WTC11 (cell line): ENCODE results near the gene THOC5. TPM values are rescaled to one million over a fixed set of nuclear protein-coding genes. Genes with fewer than 3 reads are reported as not detected.

Experiments used
- ATAC-seq: fragments of 200-7000 bp; cut with Tn5 transposase; 2 replicates; pipeline ENCODE4 v1.10.0; 2021; ENCODE audit warnings: mild to moderate bottlenecking, moderate library complexity
- Bru-seq: library from RNA; stranded (reverse); fragments of 400-500 nt; gene quantifications from one replicate; lab custom pipeline; 2021; lab: Mats Ljungman, UMichigan
- CTCF ChIA-PET: fragments of 300-600 bp; sonication (Branson Sonifier 250); formaldehyde crosslinking; loops from one replicate; lab custom pipeline; 2021; ENCODE audit warnings: antibody characterized with exemption; lab: Charles Lee
- POLR2A ChIA-PET: fragments of 350-600 bp; sonication (Branson Sonifier 250); formaldehyde crosslinking; loops from one replicate; lab custom pipeline; 2021; ENCODE audit warnings: antibody characterized with exemption; lab: Charles Lee
- DNase-seq: peaks from one replicate; pipeline ENCODE4 v3.0.0; 2021; ENCODE audit warnings: low spot score
- H3K27ac Mint-ChIP-seq: 2 replicates; pipeline ENCODE4 v1.8.0; 2021; ENCODE audit warnings: mixed read lengths
- H3K27me3 Mint-ChIP-seq: 2 replicates; pipeline ENCODE4 v1.8.0; 2021; ENCODE audit warnings: low read depth, mild to moderate bottlenecking, moderate library complexity, mixed read lengths
- H3K36me3 Mint-ChIP-seq: 2 replicates; pipeline ENCODE4 v1.8.0; 2021; ENCODE audit warnings: mixed read lengths
- H3K4me1 Mint-ChIP-seq: 2 replicates; pipeline ENCODE4 v1.8.0; 2022; ENCODE audit warnings: mixed read lengths
- H3K4me3 Mint-ChIP-seq: 2 replicates; pipeline ENCODE4 v1.8.0; 2021; ENCODE audit warnings: mild to moderate bottlenecking, moderate library complexity, mixed read lengths
- H3K9me3 Mint-ChIP-seq: 2 replicates; pipeline ENCODE4 v1.8.0; 2021; ENCODE audit warnings: mixed read lengths
- FOXK1 ChIP-seq: sonication (generic); formaldehyde crosslinking; IDR thresholded peaks from 2 replicates; pipeline ENCODE4 v1.8.0; 2022; ENCODE audit warnings: mild to moderate bottlenecking, moderate library complexity, missing genetic modification reagents
- FOXP1 ChIP-seq: sonication (generic); formaldehyde crosslinking; IDR thresholded peaks from 2 replicates; pipeline ENCODE4 v1.8.0; 2022; ENCODE audit warnings: missing genetic modification reagents, mild to moderate bottlenecking, moderate library complexity, borderline replicate concordance
- GABPB1 ChIP-seq: sonication (generic); formaldehyde crosslinking; IDR thresholded peaks from 2 replicates; pipeline ENCODE4 v1.8.1; 2023; ENCODE audit warnings: mild to moderate bottlenecking, missing genetic modification reagents
- NR1H2 ChIP-seq: sonication (generic); formaldehyde crosslinking; IDR thresholded peaks from 2 replicates; pipeline ENCODE4 v1.9.0; 2021; ENCODE audit warnings: mild to moderate bottlenecking, moderate library complexity, missing genetic modification reagents
- TEAD1 ChIP-seq: sonication (generic); formaldehyde crosslinking; IDR thresholded peaks from 2 replicates; pipeline ENCODE4 v1.8.0; 2022; ENCODE audit warnings: mild to moderate bottlenecking, missing genetic modification reagents
- ZBTB21 ChIP-seq: sonication (generic); formaldehyde crosslinking; IDR thresholded peaks from 2 replicates; pipeline ENCODE4 v1.8.1; 2023; ENCODE audit warnings: mild to moderate bottlenecking, missing genetic modification reagents, borderline replicate concordance
- ZNF138 ChIP-seq: sonication (generic); formaldehyde crosslinking; conservative IDR thresholded peaks from 2 replicates; pipeline ENCODE4 v1.8.1; 2022; ENCODE audit warnings: mild to moderate bottlenecking, moderate library complexity, missing genetic modification reagents
- ZNF232 ChIP-seq: sonication (generic); formaldehyde crosslinking; IDR thresholded peaks from 2 replicates; pipeline ENCODE4 v1.8.0; 2022; ENCODE audit warnings: mild to moderate bottlenecking, missing genetic modification reagents
- ZNF416 ChIP-seq: fragments of 250-450 bp; sonication (Bioruptor Pico); IDR thresholded peaks from 2 replicates; pipeline ENCODE4 v1.9.0; 2021; ENCODE audit warnings: mild to moderate bottlenecking, inconsistent platforms
- long read RNA-seq, 3 experiments: library from RNA in 1 of 3; library from capped mRNA in 1 of 3; library from polyadenylated mRNA in 1 of 3; unstranded in 2 of 3; stranded (forward) in 1 of 3; transcript quantifications; one replicate each; pipeline ENCODE4 v2.0.0, GENCODE V29; 2021
- total RNA-seq: library from RNA; stranded (reverse); gene quantifications from 3 replicates; pipeline ENCODE4 v1.2.3, GENCODE V29; 2021
- TF ChIP-seq, protein P1 (sequence below): fragments of 250-450 bp; sonication (Bioruptor Pico); IDR thresholded peaks from 2 replicates; pipeline ENCODE4 v1.9.0; 2021; ENCODE audit warnings: mild to moderate bottlenecking
- TF ChIP-seq, protein P2 (sequence below): sonication (generic); formaldehyde crosslinking; IDR thresholded peaks from 2 replicates; pipeline ENCODE4 v1.8.0; 2022; ENCODE audit warnings: mild to moderate bottlenecking, missing genetic modification reagents
- TF ChIP-seq, protein P3 (sequence below): sonication (generic); formaldehyde crosslinking; IDR thresholded peaks from 2 replicates; pipeline ENCODE4 v1.8.1; 2023; ENCODE audit warnings: mild to moderate bottlenecking, missing genetic modification reagents, moderate library complexity
- TF ChIP-seq, protein P4 (sequence below): sonication (generic); formaldehyde crosslinking; IDR thresholded peaks from 2 replicates; pipeline ENCODE4 v1.8.0; 2023; ENCODE audit warnings: missing genetic modification reagents
- TF ChIP-seq, protein P5 (sequence below): fragments of 250-450 bp; sonication (Bioruptor Pico); IDR thresholded peaks from 2 replicates; pipeline ENCODE4 v1.8.0; 2021; ENCODE audit warnings: mild to moderate bottlenecking
- TF ChIP-seq, protein P6 (sequence below): sonication (generic); formaldehyde crosslinking; IDR thresholded peaks from 2 replicates; pipeline ENCODE4 v1.8.1; 2023; ENCODE audit warnings: mild to moderate bottlenecking, missing genetic modification reagents
- TF ChIP-seq, protein P7 (sequence below): sonication (generic); formaldehyde crosslinking; IDR thresholded peaks from 2 replicates; pipeline ENCODE4 v1.8.1; 2023; ENCODE audit warnings: mild to moderate bottlenecking, missing genetic modification reagents, borderline replicate concordance
- TF ChIP-seq, protein P8 (sequence below): sonication (generic); formaldehyde crosslinking; IDR thresholded peaks from 2 replicates; pipeline ENCODE4 v1.8.1; 2022; ENCODE audit warnings: low read depth, missing genetic modification reagents, borderline replicate concordance
- TF ChIP-seq, protein P9 (sequence below): sonication (generic); formaldehyde crosslinking; IDR thresholded peaks from 2 replicates; pipeline ENCODE4 v1.8.0; 2022; ENCODE audit warnings: mild to moderate bottlenecking, missing genetic modification reagents

THOC5 gene
- total RNA-seq, result 43.7 to 51.2 TPM (median 47.8 TPM) in 3 replicates
- Bru-seq, nascent RNA, result percentile 71 among the genes with signal in this experiment
- long read RNA-seq, experiment 1, full-length matches to known transcripts, result 158 of 264 reads
- long read RNA-seq, experiment 1, partial matches to known transcripts, result 31 of 264 reads
- long read RNA-seq, experiment 1, other reads (novel, unspliced or antisense), result 75 of 264 reads
- long read RNA-seq, experiment 2, full-length matches to known transcripts, result 9 of 51 reads
- long read RNA-seq, experiment 2, partial matches to known transcripts, result 22 of 51 reads
- long read RNA-seq, experiment 2, other reads (novel, unspliced or antisense), result 20 of 51 reads
- long read RNA-seq, experiment 3, full-length matches to known transcripts, result 47 of 54 reads
- long read RNA-seq, experiment 3, partial matches to known transcripts, result 3 of 54 reads
- long read RNA-seq, experiment 3, other reads (novel, unspliced or antisense), result 4 of 54 reads

DNA sequence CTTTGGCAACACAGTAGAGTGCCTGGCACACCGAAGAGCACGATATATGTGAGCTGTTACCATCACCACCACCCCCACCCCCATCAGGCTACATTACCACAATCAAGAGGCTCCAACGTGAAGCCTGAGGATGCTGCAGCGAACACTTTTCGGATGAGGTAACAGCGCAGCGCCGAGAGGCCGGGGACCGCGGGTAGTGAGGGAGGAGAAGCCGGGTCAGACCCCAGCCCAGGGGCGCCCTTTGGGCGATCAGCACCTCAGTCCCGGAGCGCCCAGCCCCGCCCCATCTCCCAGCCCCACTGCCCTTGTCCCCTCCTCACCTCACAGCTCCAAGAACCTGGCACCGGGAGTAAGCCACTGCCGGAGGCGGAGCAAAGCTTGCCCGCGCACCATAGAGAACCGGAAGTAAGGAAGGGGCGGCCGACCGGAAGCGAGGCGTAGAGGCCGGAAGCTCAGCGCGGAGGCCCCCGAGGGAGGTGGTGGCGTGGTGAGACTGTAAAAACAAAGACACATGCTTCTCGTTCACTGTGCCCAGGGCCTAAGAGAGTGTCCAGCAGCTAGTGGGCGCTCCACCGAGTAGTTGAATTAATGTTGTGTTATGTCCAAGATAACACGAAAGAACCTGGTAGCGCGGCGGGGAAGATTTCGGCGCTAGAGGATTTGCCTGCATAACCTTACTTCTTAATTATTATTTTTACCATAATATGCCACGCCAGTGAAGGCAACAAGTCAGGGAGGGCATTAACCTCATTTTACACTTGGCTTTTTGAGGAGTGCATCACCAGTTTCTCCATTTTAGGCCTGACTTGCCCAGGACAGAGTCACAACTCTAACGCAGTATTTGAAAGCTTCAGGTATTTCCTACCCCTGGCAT, at the start of gene THOC5:
TSS of gene THOC5 (minus strand) at position 407 of the 874 bp plus-strand sequence. CDS start 4,610 bp downstream, outside the sequence.
- ChIA-PET POLR2A (interaction anchor here (0.6 to 1.1 kb wide), 7 partner anchors 11 to 177 kb away, joined by 3 to 6 read pairs (median 3); no protein-coding TSS in a partner anchor), CTCF (interaction anchor here (0.5 to 2.0 kb wide), 26 partner anchors 10 to 535 kb away, joined by 3 to 8 read pairs (median 3); partner anchors contain the start of gene AP1B1)
- H3K9me3 Mint-ChIP-seq, result 0 out of 2 replicates have a peak, but pooled peaks cover 3% of the 10 kb centered on the region
- no peaks in the 10 kb centered on the region; the same call in 1 of the 2 replicates for H3K27me3 Mint-ChIP-seq
- DNase-seq (peak; percentile 92), ATAC-seq (peak; percentile 96)
- H3K27ac Mint-ChIP-seq, result peak within 1 kb of the TSS; percentile 98
- H3K4me1 Mint-ChIP-seq, result peaks cover 3% of the 10 kb centered on the region; the same call in 1 of the 2 replicates
- peak within 1 kb of the TSS; percentile 82 for H3K4me3 Mint-ChIP-seq
- H3K36me3 Mint-ChIP-seq, result peaks cover 50% of the 10 kb centered on the region
- TF ChIP-seq, protein P1, sequence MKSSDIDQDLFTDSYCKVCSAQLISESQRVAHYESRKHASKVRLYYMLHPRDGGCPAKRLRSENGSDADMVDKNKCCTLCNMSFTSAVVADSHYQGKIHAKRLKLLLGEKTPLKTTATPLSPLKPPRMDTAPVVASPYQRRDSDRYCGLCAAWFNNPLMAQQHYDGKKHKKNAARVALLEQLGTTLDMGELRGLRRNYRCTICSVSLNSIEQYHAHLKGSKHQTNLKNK (CRISPR knock-in tag), result peak; percentile 52; the same call in 1 of the 2 replicates
- TF ChIP-seq, protein P2, sequence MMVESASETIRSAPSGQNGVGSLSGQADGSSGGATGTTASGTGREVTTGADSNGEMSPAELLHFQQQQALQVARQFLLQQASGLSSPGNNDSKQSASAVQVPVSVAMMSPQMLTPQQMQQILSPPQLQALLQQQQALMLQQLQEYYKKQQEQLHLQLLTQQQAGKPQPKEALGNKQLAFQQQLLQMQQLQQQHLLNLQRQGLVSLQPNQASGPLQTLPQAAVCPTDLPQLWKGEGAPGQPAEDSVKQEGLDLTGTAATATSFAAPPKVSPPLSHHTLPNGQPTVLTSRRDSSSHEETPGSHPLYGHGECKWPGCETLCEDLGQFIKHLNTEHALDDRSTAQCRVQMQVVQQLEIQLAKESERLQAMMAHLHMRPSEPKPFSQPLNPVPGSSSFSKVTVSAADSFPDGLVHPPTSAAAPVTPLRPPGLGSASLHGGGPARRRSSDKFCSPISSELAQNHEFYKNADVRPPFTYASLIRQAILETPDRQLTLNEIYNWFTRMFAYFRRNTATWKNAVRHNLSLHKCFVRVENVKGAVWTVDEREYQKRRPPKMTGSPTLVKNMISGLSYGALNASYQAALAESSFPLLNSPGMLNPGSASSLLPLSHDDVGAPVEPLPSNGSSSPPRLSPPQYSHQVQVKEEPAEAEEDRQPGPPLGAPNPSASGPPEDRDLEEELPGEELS, result no peak
- TF ChIP-seq, protein P3, sequence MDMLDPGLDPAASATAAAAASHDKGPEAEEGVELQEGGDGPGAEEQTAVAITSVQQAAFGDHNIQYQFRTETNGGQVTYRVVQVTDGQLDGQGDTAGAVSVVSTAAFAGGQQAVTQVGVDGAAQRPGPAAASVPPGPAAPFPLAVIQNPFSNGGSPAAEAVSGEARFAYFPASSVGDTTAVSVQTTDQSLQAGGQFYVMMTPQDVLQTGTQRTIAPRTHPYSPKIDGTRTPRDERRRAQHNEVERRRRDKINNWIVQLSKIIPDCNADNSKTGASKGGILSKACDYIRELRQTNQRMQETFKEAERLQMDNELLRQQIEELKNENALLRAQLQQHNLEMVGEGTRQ (CRISPR knock-in tag), result no peak
- TF ChIP-seq, protein P4, sequence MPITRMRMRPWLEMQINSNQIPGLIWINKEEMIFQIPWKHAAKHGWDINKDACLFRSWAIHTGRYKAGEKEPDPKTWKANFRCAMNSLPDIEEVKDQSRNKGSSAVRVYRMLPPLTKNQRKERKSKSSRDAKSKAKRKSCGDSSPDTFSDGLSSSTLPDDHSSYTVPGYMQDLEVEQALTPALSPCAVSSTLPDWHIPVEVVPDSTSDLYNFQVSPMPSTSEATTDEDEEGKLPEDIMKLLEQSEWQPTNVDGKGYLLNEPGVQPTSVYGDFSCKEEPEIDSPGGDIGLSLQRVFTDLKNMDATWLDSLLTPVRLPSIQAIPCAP, result no peak
- TF ChIP-seq, protein P5, sequence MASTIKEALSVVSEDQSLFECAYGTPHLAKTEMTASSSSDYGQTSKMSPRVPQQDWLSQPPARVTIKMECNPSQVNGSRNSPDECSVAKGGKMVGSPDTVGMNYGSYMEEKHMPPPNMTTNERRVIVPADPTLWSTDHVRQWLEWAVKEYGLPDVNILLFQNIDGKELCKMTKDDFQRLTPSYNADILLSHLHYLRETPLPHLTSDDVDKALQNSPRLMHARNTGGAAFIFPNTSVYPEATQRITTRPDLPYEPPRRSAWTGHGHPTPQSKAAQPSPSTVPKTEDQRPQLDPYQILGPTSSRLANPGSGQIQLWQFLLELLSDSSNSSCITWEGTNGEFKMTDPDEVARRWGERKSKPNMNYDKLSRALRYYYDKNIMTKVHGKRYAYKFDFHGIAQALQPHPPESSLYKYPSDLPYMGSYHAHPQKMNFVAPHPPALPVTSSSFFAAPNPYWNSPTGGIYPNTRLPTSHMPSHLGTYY (CRISPR knock-in tag), result 0 out of 2 replicates have a peak, but pooled peaks have one; percentile 19
- TF ChIP-seq FOXK1 (CRISPR knock-in tag), result peak; percentile 97
- TF ChIP-seq, protein P6, sequence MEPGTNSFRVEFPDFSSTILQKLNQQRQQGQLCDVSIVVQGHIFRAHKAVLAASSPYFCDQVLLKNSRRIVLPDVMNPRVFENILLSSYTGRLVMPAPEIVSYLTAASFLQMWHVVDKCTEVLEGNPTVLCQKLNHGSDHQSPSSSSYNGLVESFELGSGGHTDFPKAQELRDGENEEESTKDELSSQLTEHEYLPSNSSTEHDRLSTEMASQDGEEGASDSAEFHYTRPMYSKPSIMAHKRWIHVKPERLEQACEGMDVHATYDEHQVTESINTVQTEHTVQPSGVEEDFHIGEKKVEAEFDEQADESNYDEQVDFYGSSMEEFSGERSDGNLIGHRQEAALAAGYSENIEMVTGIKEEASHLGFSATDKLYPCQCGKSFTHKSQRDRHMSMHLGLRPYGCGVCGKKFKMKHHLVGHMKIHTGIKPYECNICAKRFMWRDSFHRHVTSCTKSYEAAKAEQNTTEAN (CRISPR knock-in tag), result no peak
- TF ChIP-seq ZBTB21 (CRISPR knock-in tag), result peak; percentile 48; the same call in 1 of the 2 replicates
- no peak for TF ChIP-seq NR1H2 (CRISPR knock-in tag)
- TF ChIP-seq ZNF232, result peak; percentile 47; the same call in 1 of the 2 replicates
- no peak for TF ChIP-seq ZNF416 (CRISPR knock-in tag)
- TF ChIP-seq, protein P7, sequence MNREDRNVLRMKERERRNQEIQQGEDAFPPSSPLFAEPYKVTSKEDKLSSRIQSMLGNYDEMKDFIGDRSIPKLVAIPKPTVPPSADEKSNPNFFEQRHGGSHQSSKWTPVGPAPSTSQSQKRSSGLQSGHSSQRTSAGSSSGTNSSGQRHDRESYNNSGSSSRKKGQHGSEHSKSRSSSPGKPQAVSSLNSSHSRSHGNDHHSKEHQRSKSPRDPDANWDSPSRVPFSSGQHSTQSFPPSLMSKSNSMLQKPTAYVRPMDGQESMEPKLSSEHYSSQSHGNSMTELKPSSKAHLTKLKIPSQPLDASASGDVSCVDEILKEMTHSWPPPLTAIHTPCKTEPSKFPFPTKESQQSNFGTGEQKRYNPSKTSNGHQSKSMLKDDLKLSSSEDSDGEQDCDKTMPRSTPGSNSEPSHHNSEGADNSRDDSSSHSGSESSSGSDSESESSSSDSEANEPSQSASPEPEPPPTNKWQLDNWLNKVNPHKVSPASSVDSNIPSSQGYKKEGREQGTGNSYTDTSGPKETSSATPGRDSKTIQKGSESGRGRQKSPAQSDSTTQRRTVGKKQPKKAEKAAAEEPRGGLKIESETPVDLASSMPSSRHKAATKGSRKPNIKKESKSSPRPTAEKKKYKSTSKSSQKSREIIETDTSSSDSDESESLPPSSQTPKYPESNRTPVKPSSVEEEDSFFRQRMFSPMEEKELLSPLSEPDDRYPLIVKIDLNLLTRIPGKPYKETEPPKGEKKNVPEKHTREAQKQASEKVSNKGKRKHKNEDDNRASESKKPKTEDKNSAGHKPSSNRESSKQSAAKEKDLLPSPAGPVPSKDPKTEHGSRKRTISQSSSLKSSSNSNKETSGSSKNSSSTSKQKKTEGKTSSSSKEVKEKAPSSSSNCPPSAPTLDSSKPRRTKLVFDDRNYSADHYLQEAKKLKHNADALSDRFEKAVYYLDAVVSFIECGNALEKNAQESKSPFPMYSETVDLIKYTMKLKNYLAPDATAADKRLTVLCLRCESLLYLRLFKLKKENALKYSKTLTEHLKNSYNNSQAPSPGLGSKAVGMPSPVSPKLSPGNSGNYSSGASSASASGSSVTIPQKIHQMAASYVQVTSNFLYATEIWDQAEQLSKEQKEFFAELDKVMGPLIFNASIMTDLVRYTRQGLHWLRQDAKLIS (CRISPR knock-in tag), result 0 out of 2 replicates have a peak, but pooled peaks have one; percentile 68
- TF ChIP-seq, protein P8, sequence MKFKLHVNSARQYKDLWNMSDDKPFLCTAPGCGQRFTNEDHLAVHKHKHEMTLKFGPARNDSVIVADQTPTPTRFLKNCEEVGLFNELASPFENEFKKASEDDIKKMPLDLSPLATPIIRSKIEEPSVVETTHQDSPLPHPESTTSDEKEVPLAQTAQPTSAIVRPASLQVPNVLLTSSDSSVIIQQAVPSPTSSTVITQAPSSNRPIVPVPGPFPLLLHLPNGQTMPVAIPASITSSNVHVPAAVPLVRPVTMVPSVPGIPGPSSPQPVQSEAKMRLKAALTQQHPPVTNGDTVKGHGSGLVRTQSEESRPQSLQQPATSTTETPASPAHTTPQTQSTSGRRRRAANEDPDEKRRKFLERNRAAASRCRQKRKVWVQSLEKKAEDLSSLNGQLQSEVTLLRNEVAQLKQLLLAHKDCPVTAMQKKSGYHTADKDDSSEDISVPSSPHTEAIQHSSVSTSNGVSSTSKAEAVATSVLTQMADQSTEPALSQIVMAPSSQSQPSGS (CRISPR knock-in tag), result no peak
- TF ChIP-seq, protein P9, sequence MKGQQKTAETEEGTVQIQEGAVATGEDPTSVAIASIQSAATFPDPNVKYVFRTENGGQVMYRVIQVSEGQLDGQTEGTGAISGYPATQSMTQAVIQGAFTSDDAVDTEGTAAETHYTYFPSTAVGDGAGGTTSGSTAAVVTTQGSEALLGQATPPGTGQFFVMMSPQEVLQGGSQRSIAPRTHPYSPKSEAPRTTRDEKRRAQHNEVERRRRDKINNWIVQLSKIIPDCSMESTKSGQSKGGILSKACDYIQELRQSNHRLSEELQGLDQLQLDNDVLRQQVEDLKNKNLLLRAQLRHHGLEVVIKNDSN (CRISPR knock-in tag), result peak; percentile 35; the same call in 1 of the 2 replicates
- TF ChIP-seq FOXP1, result peak; percentile 33; the same call in 1 of the 2 replicates
- no peak for TF ChIP-seq ZNF138 (CRISPR knock-in tag)
- peak; percentile 74 for TF ChIP-seq GABPB1 (CRISPR knock-in tag)
- peak; percentile 60; the same call in 1 of the 2 replicates for TF ChIP-seq TEAD1 (CRISPR knock-in tag)
